Epidermal melanocyte (primary cell): ENCODE data around the gene ACOT13.
"Not testable (repeated sequence)": the region's sequence is repeated elsewhere in the genome, so short reads cannot be mapped to it uniquely, and the experiment has no call there.

Experiments
- DNase-seq: peaks from one replicate; pipeline ENCODE4 v3.0.0; 2011; ENCODE audit warnings: low spot score; ENCODE audit not compliant: insufficient read length

The ACOT13 gene

GRCh38 chr6:24661759-24662158 lies 5.1 kb upstream of the ACOT13 start:
- DNase-seq: not testable (repeated sequence)

GRCh38 chr6:24662236-24662635 lies 4.6 kb upstream of the ACOT13 start:
- no peak for DNase-seq

DNA sequence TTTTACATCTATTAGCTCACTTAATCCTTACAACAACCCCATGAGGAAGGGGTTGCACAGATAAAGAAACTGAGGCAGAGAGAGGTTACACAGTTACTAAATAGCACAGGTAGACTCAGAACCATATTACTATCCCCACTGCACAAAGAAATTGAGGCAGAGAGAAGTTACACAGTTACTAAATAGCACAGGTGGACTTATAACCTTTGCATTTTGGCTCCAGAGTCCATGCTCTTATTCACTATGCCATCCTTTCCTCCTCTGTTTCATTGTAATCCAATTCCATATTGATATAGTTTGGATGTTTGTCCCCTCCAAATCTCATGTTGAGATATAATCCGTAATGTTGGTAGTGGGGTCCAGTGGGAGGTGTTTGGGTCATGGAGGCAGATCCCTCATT lies 3.7 kb upstream of the ACOT13 start:
- DNase-seq: no peak

- no peak for DNase-seq
These were observed 2.6 kb upstream of the ACOT13 start for GRCh38 chr6:24664046-24664987.

DNA sequence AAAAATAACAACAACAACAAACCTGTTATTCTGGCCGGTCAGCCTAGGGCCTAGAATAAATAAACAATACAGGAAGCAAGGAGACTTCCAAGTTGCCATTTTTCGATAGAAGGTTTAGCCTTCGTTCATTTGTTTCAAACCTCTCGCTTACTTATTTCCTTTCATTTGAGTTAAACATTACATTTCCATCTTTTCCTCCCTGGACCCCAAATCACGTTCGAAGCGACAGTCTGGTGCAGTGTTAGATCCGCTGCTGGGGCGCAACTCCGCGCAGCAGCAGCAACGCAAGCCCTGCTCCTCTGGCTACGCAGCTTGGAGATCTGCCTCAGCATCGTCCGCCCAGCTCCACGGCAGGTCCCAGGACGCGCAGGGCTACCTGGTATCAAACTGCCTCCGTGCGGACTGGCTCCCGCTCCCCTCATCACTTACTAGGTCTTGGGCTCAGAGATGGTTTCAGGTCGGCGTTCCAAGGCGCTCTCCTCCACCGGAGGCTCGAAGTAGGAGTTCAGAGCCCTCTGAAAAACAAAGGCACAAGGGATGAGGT lies 708 bp upstream of the ACOT13 start:
- DNase-seq: no peak

DNA sequence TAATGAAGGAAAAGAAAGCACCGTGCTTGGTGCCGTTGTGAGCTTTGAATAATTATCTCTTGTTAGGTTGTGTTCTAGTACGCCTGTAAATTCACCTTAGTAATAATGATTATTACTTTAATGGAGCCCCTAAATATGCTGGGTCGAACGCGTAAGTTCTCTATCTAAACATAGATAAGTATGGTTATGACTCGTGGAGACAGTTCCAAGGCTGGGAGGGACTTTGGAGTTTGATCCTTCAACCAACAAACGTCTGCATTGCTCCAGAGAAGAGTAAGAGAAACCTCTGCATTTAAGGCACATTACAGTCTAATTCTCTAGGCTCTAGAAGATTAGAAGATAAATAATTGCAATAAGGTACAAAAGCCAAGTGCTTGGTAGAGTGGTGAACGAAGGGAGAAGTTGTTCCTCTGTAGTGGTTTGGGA lies 514 bp downstream of the ACOT13 start:
- DNase-seq: no peak

- not testable (repeated sequence) for DNase-seq
These were observed 1.5 kb downstream of the ACOT13 start for GRCh38 chr6:24668066-24668996.

DNA sequence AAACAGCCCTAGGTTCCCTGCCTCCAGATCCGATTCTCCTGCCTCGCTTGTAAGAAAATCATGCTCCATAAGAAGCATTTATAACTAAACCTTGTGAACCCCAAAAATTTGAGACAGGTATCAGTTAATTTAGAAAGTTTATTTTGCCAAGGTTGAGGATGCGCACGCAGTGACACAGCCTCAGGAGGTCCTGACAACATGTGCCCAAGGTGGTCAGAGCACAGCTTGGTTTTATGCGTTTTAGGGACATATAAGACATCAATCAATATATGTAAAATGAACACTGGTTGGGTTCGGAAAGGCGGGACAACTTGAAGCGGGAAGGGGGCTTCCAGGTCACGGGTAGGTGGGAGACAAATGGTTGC lies 2.1 kb downstream of the ACOT13 start:
- DNase-seq: no peak

- DNase-seq: not testable (repeated sequence)
These were observed 3.6 kb downstream of the ACOT13 start for GRCh38 chr6:24670492-24670891.

DNA sequence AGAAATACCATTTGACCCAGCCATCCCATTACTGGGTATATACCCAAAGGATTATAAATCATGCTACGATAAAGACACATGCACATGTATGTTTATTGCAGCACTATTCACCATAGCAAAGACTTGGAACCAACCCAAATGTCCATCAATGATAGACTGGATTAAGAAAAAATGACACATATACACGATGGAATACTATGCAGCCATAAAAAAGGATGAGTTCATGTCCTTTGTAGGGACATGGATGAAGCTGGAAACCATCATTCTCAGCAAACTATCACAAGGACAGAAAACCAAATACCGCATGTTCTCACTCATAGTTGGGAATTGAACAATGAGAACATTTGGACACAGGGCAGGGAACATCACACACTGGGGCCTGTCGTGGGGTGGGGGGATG lies 4.2 kb downstream of the ACOT13 start:
- not testable (repeated sequence) for DNase-seq

- no peak for DNase-seq
These were observed 5.8 kb downstream of the ACOT13 start for GRCh38 chr6:24672620-24673182.

DNA sequence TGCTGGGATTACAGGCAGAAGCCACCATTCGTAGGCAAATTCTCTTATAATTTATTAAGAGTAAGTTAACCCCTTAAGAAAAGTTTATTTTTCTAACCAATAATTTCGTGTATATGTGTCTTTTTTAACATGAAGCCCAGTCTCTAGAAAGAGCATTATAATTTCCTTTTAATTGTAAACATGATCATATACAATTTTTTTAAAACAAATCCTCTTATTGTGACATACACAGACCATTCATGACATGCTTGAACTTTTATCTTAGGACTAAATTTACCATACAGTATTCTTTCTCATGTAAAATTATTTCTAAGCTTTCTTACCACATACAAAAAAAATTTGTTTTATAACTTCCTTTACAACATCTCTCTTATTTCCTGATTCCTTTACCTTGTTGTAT lies 6.7 kb downstream of the ACOT13 start:
- DNase-seq: no peak

GRCh38 chr6:24678792-24679352 lies 12.0 kb downstream of the ACOT13 start:
- not testable (repeated sequence) for DNase-seq

DNA sequence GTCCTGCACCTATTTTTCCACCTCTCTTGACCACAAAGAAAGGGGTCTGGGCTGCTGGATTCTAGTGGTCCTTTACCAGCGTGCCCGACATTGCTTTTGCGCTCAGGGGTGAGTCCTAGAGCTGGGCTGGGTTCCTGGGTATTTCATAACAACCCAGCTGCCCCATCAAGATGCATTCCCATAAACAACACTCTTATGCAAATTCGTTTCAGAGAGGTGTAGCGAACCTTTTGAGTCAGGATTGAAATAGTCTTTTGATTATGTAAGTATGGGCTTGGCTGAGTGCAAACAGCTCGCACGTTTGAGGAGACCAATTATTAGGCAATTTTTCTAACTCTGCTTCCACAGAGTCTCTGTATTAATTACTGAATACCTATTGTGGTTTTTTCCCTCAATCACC lies 13.7 kb downstream of the ACOT13 start:
- no peak for DNase-seq

DNA sequence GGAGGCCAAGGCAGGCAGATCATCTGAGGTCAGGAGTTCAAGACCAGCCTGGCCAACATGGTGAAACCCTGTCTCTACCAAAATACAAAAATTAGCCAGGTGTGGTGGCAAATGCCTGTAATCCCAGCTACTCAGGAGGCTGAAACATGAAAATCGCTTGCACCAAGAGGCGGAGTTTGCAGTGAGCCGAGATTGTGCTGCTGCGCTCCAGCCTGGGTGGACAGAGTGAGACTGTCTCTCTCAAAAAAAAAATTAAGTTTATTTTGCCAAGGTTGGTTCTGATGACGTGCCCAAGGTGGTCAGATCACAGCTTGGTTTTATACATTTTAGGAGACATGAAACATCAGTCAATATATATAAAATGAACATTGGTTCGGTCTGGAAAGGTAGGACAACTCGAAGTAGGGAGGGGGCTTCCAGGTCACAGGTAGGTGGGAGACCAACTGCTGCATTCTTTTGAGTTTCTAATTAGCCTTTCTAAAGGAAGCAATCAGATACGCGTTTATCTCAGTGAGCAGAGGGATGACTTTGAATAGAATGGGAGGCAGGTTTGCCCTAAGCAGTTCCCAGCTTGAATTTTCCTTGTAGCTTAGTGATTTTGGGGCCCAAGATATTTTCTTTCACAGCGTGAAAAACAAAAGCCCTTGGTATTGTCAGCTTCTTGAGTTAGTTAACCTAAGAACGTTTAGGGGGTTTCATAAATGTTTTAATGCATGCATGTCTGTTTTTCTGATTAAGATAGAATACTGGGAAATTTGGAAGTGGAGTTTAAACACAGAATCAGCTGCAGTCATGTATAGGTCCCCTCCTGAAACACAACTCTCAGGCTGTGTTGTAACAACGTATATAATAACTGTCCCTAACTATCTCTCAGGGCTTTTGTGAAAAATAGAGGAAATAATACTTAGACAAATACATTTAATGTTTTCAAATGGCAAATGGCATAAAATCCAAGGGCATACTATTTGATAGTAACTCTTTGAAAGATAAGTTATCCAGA lies 16.7 kb downstream of the ACOT13 start:
- DNase-seq: no peak

- DNase-seq: no peak
These were observed 19.5 kb downstream of the ACOT13 start for GRCh38 chr6:24686408-24686807.

DNA sequence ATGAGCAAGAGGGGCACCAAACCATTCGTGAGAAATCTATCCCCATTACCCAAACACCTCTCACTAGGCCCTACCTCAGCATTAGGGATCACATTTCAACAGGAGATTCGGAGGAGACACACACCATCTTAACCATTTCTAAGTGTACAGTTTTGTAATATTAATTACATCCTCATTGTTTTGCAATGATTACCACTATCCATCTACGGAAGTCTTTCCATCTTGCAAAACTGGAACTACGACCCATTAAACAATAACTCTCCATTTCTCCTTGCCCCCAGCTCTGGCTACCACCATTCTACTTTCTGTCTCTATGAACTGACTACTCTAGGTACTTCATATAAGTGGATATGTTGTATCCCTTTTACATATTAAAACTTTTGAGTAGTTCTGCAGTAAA lies 20.1 kb downstream of the ACOT13 start:
- DNase-seq: no peak

- DNase-seq: no peak
These were observed 23.1 kb downstream of the ACOT13 start for GRCh38 chr6:24689964-24690363.

DNA sequence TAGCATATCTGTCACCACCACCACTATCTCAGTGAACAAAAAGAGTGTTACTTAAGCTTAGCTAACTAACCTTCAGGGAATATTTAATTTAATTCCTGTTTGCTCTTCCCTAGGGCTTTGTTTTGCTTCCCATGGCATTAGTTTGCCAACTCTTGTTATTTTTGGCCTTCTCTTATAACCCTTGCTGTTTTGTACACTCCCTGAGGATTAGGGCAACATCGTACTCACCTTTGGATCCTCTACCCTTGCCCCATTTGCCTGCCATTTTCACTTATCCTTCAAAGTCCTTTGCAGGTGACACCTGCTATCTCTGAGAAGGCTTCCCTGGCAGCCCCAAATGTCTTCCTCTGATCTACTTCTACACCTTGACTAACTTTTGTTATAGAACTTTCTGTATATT lies 23.7 kb downstream of the ACOT13 start:
- DNase-seq: no peak

- DNase-seq: no peak
These were observed 24.7 kb downstream of the ACOT13 start for GRCh38 chr6:24691550-24691949.
